ENCODE results near the gene IGFBP5. TPM values are rescaled to one million over a fixed set of nuclear protein-coding genes. Genes with fewer than 3 reads are reported as not detected.

Gene IGFBP5
- total RNA-seq, 2 donors from 2014 or later, result not detected

GRCh38 chr2:216663106-216663505 lies 32.2 kb downstream of the IGFBP5 start:
- H3K36me3 Mint-ChIP-seq (ENCODE audit: low read depth), result no peaks in the 10 kb centered on the region
- no peak overlapping the region for H3K27ac Mint-ChIP-seq
- H3K4me3 Mint-ChIP-seq, result no peak overlapping the region
- no peaks in the 10 kb centered on the region for H3K9me3 ChIP-seq (ENCODE audit: control insufficient read depth, low read length, poor library complexity, severe bottlenecking)
- no peak for DNase-seq
- H3K27me3 Mint-ChIP-seq, result peaks cover 43% of the 10 kb centered on the region
- peaks cover 2% of the 10 kb centered on the region for H3K4me1 Mint-ChIP-seq
- no peak for ATAC-seq

GRCh38 chr2:216661639-216662375 lies 33.5 kb downstream of the IGFBP5 start:
- no peak overlapping the region for H3K4me3 Mint-ChIP-seq
- DNase-seq (no peak), ATAC-seq (no peak)
- no peak overlapping the region for H3K27ac Mint-ChIP-seq
- H3K4me1 Mint-ChIP-seq, result peaks cover 2% of the 10 kb centered on the region
- no peaks in the 10 kb centered on the region for H3K9me3 ChIP-seq (ENCODE audit: control insufficient read depth, low read length, poor library complexity, severe bottlenecking)
- no peaks in the 10 kb centered on the region for H3K36me3 Mint-ChIP-seq (ENCODE audit: low read depth)
- peaks cover 41% of the 10 kb centered on the region for H3K27me3 Mint-ChIP-seq

- H3K27me3 Mint-ChIP-seq, result peaks cover 43% of the 10 kb centered on the region
- H3K4me3 Mint-ChIP-seq, result no peak overlapping the region
- H3K27ac Mint-ChIP-seq, result no peak overlapping the region
- peaks cover 2% of the 10 kb centered on the region for H3K4me1 Mint-ChIP-seq
- no peaks in the 10 kb centered on the region for H3K36me3 Mint-ChIP-seq (ENCODE audit: low read depth)
- no peaks in the 10 kb centered on the region for H3K9me3 ChIP-seq (ENCODE audit: control insufficient read depth, low read length, poor library complexity, severe bottlenecking)
- ATAC-seq, result no peak
- no peak for DNase-seq
Measured at GRCh38 chr2:216661051-216661450, 34.3 kb downstream of the IGFBP5 start.

GRCh38 chr2:216660496-216660895 lies 34.9 kb downstream of the IGFBP5 start:
- ATAC-seq, result no peak
- H3K27me3 Mint-ChIP-seq, result peaks cover 43% of the 10 kb centered on the region
- H3K36me3 Mint-ChIP-seq (ENCODE audit: low read depth), result no peaks in the 10 kb centered on the region
- no peak overlapping the region for H3K27ac Mint-ChIP-seq
- no peak for DNase-seq
- H3K4me3 Mint-ChIP-seq, result no peak overlapping the region
- no peaks in the 10 kb centered on the region for H3K9me3 ChIP-seq (ENCODE audit: control insufficient read depth, low read length, poor library complexity, severe bottlenecking)
- H3K4me1 Mint-ChIP-seq, result peaks cover 2% of the 10 kb centered on the region

GRCh38 chr2:216659276-216659675 lies 36.1 kb downstream of the IGFBP5 start:
- Mint-ChIP-seq H3K27ac (no peak overlapping the region), H3K4me1 (peaks cover 2% of the 10 kb centered on the region), H3K27me3 (peaks cover 43% of the 10 kb centered on the region), H3K36me3 (ENCODE audit: low read depth) (no peaks in the 10 kb centered on the region), H3K4me3 (no peak overlapping the region)
- no peaks in the 10 kb centered on the region for H3K9me3 ChIP-seq (ENCODE audit: control insufficient read depth, low read length, poor library complexity, severe bottlenecking)
- DNase-seq, result no peak
- ATAC-seq, result no peak

GRCh38 chr2:216658757-216659156 lies 36.6 kb downstream of the IGFBP5 start:
- no peak overlapping the region for H3K27ac Mint-ChIP-seq
- H3K36me3 Mint-ChIP-seq (ENCODE audit: low read depth), result no peaks in the 10 kb centered on the region
- peaks cover 40% of the 10 kb centered on the region for H3K27me3 Mint-ChIP-seq
- DNase-seq, result no peak
- ATAC-seq, result no peak
- H3K4me1 Mint-ChIP-seq, result peaks cover 2% of the 10 kb centered on the region
- no peaks in the 10 kb centered on the region for H3K9me3 ChIP-seq (ENCODE audit: control insufficient read depth, low read length, poor library complexity, severe bottlenecking)
- no peak overlapping the region for H3K4me3 Mint-ChIP-seq

GRCh38 chr2:216657980-216658379 lies 37.4 kb downstream of the IGFBP5 start:
- peaks cover 2% of the 10 kb centered on the region for H3K4me1 Mint-ChIP-seq
- H3K4me3 Mint-ChIP-seq, result no peak overlapping the region
- no peak overlapping the region for H3K27ac Mint-ChIP-seq
- DNase-seq (no peak), ATAC-seq (no peak)
- H3K9me3 ChIP-seq (ENCODE audit: control insufficient read depth, low read length, poor library complexity, severe bottlenecking), result no peaks in the 10 kb centered on the region
- H3K36me3 Mint-ChIP-seq (ENCODE audit: low read depth), result no peaks in the 10 kb centered on the region
- peaks cover 46% of the 10 kb centered on the region for H3K27me3 Mint-ChIP-seq

GRCh38 chr2:216657086-216657855 lies 38.1 kb downstream of the IGFBP5 start:
- H3K27ac Mint-ChIP-seq, result no peak overlapping the region

GRCh38 chr2:216654528-216655052 lies 40.8 kb downstream of the IGFBP5 start:
- Mint-ChIP-seq H3K27ac (no peak overlapping the region), H3K4me1 (peaks cover under 1% of the 10 kb centered on the region), H3K36me3 (ENCODE audit: low read depth) (no peaks in the 10 kb centered on the region), H3K4me3 (no peak overlapping the region), H3K27me3 (peaks cover 61% of the 10 kb centered on the region)
- no peak for DNase-seq
- no peaks in the 10 kb centered on the region for H3K9me3 ChIP-seq (ENCODE audit: control insufficient read depth, low read length, poor library complexity, severe bottlenecking)
- ATAC-seq, result no peak

More at GRCh38 chr2:216657086-216657855, 38.1 kb downstream of the IGFBP5 start:
- Mint-ChIP-seq H3K4me1 (peaks cover 2% of the 10 kb centered on the region), H3K4me3 (no peak overlapping the region), H3K27me3 (peaks cover 53% of the 10 kb centered on the region), H3K36me3 (ENCODE audit: low read depth) (no peaks in the 10 kb centered on the region)
- DNase-seq, result no peak
- no peaks in the 10 kb centered on the region for H3K9me3 ChIP-seq (ENCODE audit: control insufficient read depth, low read length, poor library complexity, severe bottlenecking)
- ATAC-seq, result no peak

GRCh38 chr2:216653931-216654365 lies 41.4 kb downstream of the IGFBP5 start:
- Mint-ChIP-seq H3K36me3 (ENCODE audit: low read depth) (no peaks in the 10 kb centered on the region), H3K27ac (no peak overlapping the region), H3K27me3 (peaks cover 59% of the 10 kb centered on the region), H3K4me3 (no peak overlapping the region), H3K4me1 (no peaks in the 10 kb centered on the region)
- no peak for ATAC-seq
- no peaks in the 10 kb centered on the region for H3K9me3 ChIP-seq (ENCODE audit: control insufficient read depth, low read length, poor library complexity, severe bottlenecking)
- DNase-seq, result no peak

GRCh38 chr2:216653093-216653799 lies 42.1 kb downstream of the IGFBP5 start:
- DNase-seq (no peak), ATAC-seq (no peak)
- Mint-ChIP-seq H3K4me3 (no peak overlapping the region), H3K27me3 (peaks cover 56% of the 10 kb centered on the region), H3K27ac (no peak overlapping the region), H3K4me1 (no peaks in the 10 kb centered on the region), H3K36me3 (ENCODE audit: low read depth) (no peaks in the 10 kb centered on the region)
- H3K9me3 ChIP-seq (ENCODE audit: control insufficient read depth, low read length, poor library complexity, severe bottlenecking), result no peaks in the 10 kb centered on the region

- ATAC-seq (no peak), DNase-seq (no peak)
- Mint-ChIP-seq H3K4me3 (no peak overlapping the region), H3K4me1 (no peaks in the 10 kb centered on the region), H3K36me3 (ENCODE audit: low read depth) (no peaks in the 10 kb centered on the region), H3K27me3 (peaks cover 52% of the 10 kb centered on the region), H3K27ac (no peak overlapping the region)
- H3K9me3 ChIP-seq (ENCODE audit: control insufficient read depth, low read length, poor library complexity, severe bottlenecking), result no peaks in the 10 kb centered on the region
Measured at GRCh38 chr2:216652566-216652965, 42.8 kb downstream of the IGFBP5 start.

- no peaks in the 10 kb centered on the region for H3K36me3 Mint-ChIP-seq (ENCODE audit: low read depth)
- no peak overlapping the region for H3K27ac Mint-ChIP-seq
- H3K27me3 Mint-ChIP-seq, result peaks cover 43% of the 10 kb centered on the region
- H3K9me3 ChIP-seq (ENCODE audit: control insufficient read depth, low read length, poor library complexity, severe bottlenecking), result no peaks in the 10 kb centered on the region
- no peak overlapping the region for H3K4me3 Mint-ChIP-seq
- ATAC-seq, result no peak
- DNase-seq, result no peak
- H3K4me1 Mint-ChIP-seq, result no peaks in the 10 kb centered on the region
Measured at GRCh38 chr2:216651351-216651881, 43.9 kb downstream of the IGFBP5 start.

Data from T-helper 17 cell (primary cell).